GM12878 (cell line): ENCODE results near the gene DLG2. TPM values are rescaled to one million over a fixed set of nuclear protein-coding genes. Genes with fewer than 3 reads are reported as not detected.

ENCODE experiments used
- ATAC-seq: fragments of 200-7000 bp; cut with Tn5 transposase; 3 replicates; pipeline ENCODE4 v1.9.1; 2020; ENCODE audit warnings: mild to moderate bottlenecking, moderate library complexity
- BruUV-seq: library from RNA; stranded (reverse); fragments of 400-500 nt; replicated peaks from 2 replicates; lab custom pipeline; 2021; lab: Mats Ljungman, UMichigan
- CTCF ChIA-PET: fragments of 300-600 bp; sonication (Branson Sonifier 250); formaldehyde crosslinking; extraction: SDS; loops from one replicate; lab custom pipeline; 2021; ENCODE audit warnings: inconsistent platforms; lab: Yijun Ruan, JAX
- POLR2A ChIA-PET: fragments of 350-600 bp; formaldehyde crosslinking; extraction: SDS; loops from one replicate; lab custom pipeline; 2021; ENCODE audit warnings: inconsistent platforms; lab: Charles Lee
- RAD21 ChIA-PET: fragments of 300-600 bp; sonication (Branson Sonifier 250); formaldehyde crosslinking; loops from one replicate; lab custom pipeline; 2023; ENCODE audit warnings: antibody characterized with exemption; ENCODE audit not compliant: unreplicated experiment; lab: Charles Lee
- SMC1A ChIA-PET: fragments of 300-600 bp; sonication (Branson Sonifier 250); formaldehyde crosslinking; loops from one replicate; lab custom pipeline; 2023; ENCODE audit not compliant: unreplicated experiment, uncharacterized antibody; lab: Charles Lee
- DNase-seq: peaks from one replicate; pipeline ENCODE4 v3.0.0-alpha.2; 2011; ENCODE audit warnings: low read depth, low spot score
- FAIRE-seq: peaks from 3 replicates; lab custom pipeline; 2011; peaks lifted over from hg19 to GRCh38; lab: Jason Lieb, UNC
- H2AFZ ChIP-seq: 2 replicates; pipeline ENCODE4 v1.6.0; 2011; ENCODE audit warnings: low read depth, low read length, control low read depth; ENCODE audit not compliant: control insufficient read depth
- H3K27ac ChIP-seq: 2 replicates; pipeline ENCODE4 v1.5.1; 2011; ENCODE audit warnings: control low read depth; ENCODE audit not compliant: control insufficient read depth, insufficient read depth
- H3K27me3 ChIP-seq, 2 experiments: replicated peaks in 1 of 2; 2 replicates each; pipeline versions ENCODE4 v1.6.0 to v1.6.1; 2011; ENCODE audit warnings: low read length in 1 of 2; ENCODE audit not compliant: control insufficient read depth in 2 of 2, insufficient read depth in 2 of 2
- H3K36me3 ChIP-seq, 2 experiments: 2 replicates each; pipeline ENCODE4 v1.5.1; 2011; ENCODE audit warnings: low read length in 1 of 2; ENCODE audit not compliant: control insufficient read depth in 2 of 2, insufficient read depth in 2 of 2
- H3K4me1 ChIP-seq: 2 replicates; pipeline ENCODE4 v1.6.1; 2011; ENCODE audit warnings: mild to moderate bottlenecking, low read length, moderate library complexity, mixed read lengths; ENCODE audit not compliant: control insufficient read depth, insufficient read depth
- H3K4me2 ChIP-seq: 2 replicates; pipeline ENCODE4 v1.6.0; 2011; ENCODE audit warnings: control low read depth; ENCODE audit not compliant: control insufficient read depth, insufficient read depth
- H3K4me3 ChIP-seq: fragments of 200-600 bp; sonication (generic); 2 replicates; pipeline ENCODE4 v1.5.1; 2016
- H3K79me2 ChIP-seq: 2 replicates; pipeline ENCODE4 v1.6.0; 2011; ENCODE audit warnings: low read length; ENCODE audit not compliant: control insufficient read depth, insufficient read depth
- H3K9ac ChIP-seq: 2 replicates; pipeline ENCODE4 v1.8.0; 2011; ENCODE audit warnings: low read length, control low read depth, mixed read lengths; ENCODE audit not compliant: control insufficient read depth, insufficient read depth
- H3K9me3 ChIP-seq: replicated peaks from 3 replicates; pipeline ENCODE4 v1.5.1; 2011; ENCODE audit warnings: mild to moderate bottlenecking, low read length; ENCODE audit not compliant: control insufficient read depth, insufficient read depth
- H4K20me1 ChIP-seq: 2 replicates; pipeline ENCODE4 v1.6.0; 2011; ENCODE audit not compliant: control insufficient read depth, insufficient read depth
- ASH2L ChIP-seq: fragments of 300-600, 200-600 bp; sonication (generic); IDR thresholded peaks from 2 replicates; pipeline ENCODE4 v1.6.1; 2017; ENCODE audit warnings: low read depth, mild to moderate bottlenecking, borderline replicate concordance
- HDGF ChIP-seq: fragments of 450-650 bp; IDR thresholded peaks from 2 replicates; pipeline ENCODE4 v1.6.1; 2016; ENCODE audit warnings: antibody characterized with exemption
- KAT2A ChIP-seq: conservative IDR thresholded peaks from 2 replicates; pipeline ENCODE4 v1.6.1; 2011; ENCODE audit warnings: low read depth, low read length; ENCODE audit not compliant: control insufficient read depth
- MTA3 ChIP-seq: IDR thresholded peaks from 2 replicates; pipeline ENCODE4 v1.6.1; 2012; ENCODE audit warnings: low read length, inconsistent platforms, borderline replicate concordance
- SMARCA5 ChIP-seq: fragments of 450-650 bp; IDR thresholded peaks from 2 replicates; pipeline ENCODE4 v1.6.1; 2017; ENCODE audit warnings: mild to moderate bottlenecking
- SREBF2 ChIP-seq: IDR thresholded peaks from 2 replicates; pipeline ENCODE4 v1.6.1; 2012; ENCODE audit warnings: mild to moderate bottlenecking, low read length
- TCF7 ChIP-seq: IDR thresholded peaks from 2 replicates; pipeline ENCODE4 v1.6.1; 2014; ENCODE audit warnings: antibody characterized with exemption, borderline replicate concordance
- ZBED1 ChIP-seq: IDR thresholded peaks from 2 replicates; pipeline ENCODE4 v1.6.1; 2016; ENCODE audit warnings: borderline replicate concordance
- ZNF207 ChIP-seq: fragments of 450-650 bp; IDR thresholded peaks from 2 replicates; pipeline ENCODE4 v1.6.1; 2014; ENCODE audit warnings: antibody characterized with exemption, mild to moderate bottlenecking, borderline replicate concordance
- WGBS: methylation state at CpG from one replicate; pipeline ENCODE4 v1.1.6; 2016; ENCODE audit warnings: low lambda C conversion rate; ENCODE audit not compliant: insufficient replicate concordance, insufficient coverage; ENCODE audit errors: missing lambda C conversion rate; 5-methylcytosine and 5-hydroxymethylcytosine counted together
- in situ Hi-C: fragments of 300-500 bp; cut with MboI; formaldehyde crosslinking; loops from 9 replicates; pipeline ENCODE4 v1.14.3; 2018; ENCODE audit warnings: mixed read lengths
- intact Hi-C: fragments of 100-400 bp; cut with micrococcal nuclease; formaldehyde crosslinking; loops from one replicate; pipeline ENCODE4 v1.14.2; 2022; ENCODE audit not compliant: unreplicated experiment
- polyA plus RNA-seq, 11 experiments: library from polyadenylated mRNA; depleted of rRNA in 4 of 11; unstranded in 6 of 11; stranded (reverse) in 5 of 11; fragments of >200 nt; fragmentation: Nextera tagmentation in 4 of 11; fragmentation: Illumina TruSeq in 1 of 11; extraction: Ambion mirVana in 4 of 11; extraction: Trizol in 1 of 11; gene quantifications; 1 replicate in 1 of 11; 2 replicates in 10 of 11; pipeline versions ENCODE4 v1.2.1 to v1.2.3, GENCODE V29; 2011 to 2016; ENCODE audit warnings: inconsistent platforms in 2 of 11, missing spikeins in 2 of 11, low read depth in 1 of 11
- total RNA-seq, 4 experiments: library from RNA; depleted of rRNA in 3 of 4; stranded (reverse); fragments of >200 nt in 3 of 4; fragmentation: Illumina TruSeq in 1 of 4; extraction: Trizol in 1 of 4; gene quantifications; 2 replicates each; pipeline versions ENCODE4 v1.2.1 to v1.2.3, GENCODE V29; 2013 to 2021
- TF ChIP-seq, protein P1 (sequence below): fragments of 450-650 bp; IDR thresholded peaks from 2 replicates; pipeline ENCODE4 v1.6.1; 2017; ENCODE audit warnings: mild to moderate bottlenecking, low read depth, inconsistent platforms; ENCODE audit not compliant: poor library complexity, severe bottlenecking

Gene DLG2
- total and polyA plus RNA-seq, 10 of the 15 experiments (the other 5 are each of a cell fraction or from before 2014, with no cell fraction given) = 0.09 to 0.98 (median 0.35) TPM

DNA sequence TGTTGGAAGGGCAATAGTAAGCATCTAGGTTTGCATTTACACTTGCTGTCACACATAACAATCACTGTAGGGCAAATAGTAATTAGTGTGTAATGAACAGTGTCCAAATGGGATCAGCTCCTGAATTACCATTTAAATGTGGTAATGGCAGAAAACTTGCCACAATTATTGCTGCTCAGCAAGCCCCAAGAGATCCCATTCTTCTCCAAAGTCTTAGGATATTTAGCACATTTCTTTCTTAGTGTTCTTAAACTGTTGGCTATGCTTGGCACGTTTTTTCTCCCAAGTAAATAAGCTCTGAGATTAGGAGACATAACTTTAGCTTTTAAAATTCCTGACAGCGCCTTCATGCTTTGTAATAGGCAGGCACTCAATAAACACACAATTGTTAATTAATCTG lies 1037.0 kb downstream of the DLG2 start:
- Histone ChIP-seq H3K36me3 (no peaks in the 10 kb centered on the region), H3K9ac (no peak overlapping the region), H3K4me3 (no peak overlapping the region), H3K79me2 (no peaks in the 10 kb centered on the region), H3K4me1 (no peaks in the 10 kb centered on the region), H4K20me1 (no peaks in the 10 kb centered on the region), H3K9me3 (no peaks in the 10 kb centered on the region), H3K4me2 (no peak overlapping the region), H3K27ac (no peak overlapping the region), H3K27me3 (no peaks in the 10 kb centered on the region), H2AFZ (no peak overlapping the region)
- in situ Hi-C loops = no loop called here
- ChIA-PET POLR2A (no interaction called here), CTCF (no interaction called here), RAD21 (no interaction called here), SMC1A (no interaction called here)
- FAIRE-seq (no peak), ATAC-seq (no peak), DNase-seq (no peak)
- 0% methylated on average over 2 of the region's 2 CpGs for WGBS
- intact Hi-C loops = no loop called here
- BruUV-seq = no TSS peak
- no peak for TF ChIP-seq ZBED1
- no peak for TF ChIP-seq ASH2L
- TF ChIP-seq MTA3 = no peak
- TF ChIP-seq HDGF = no peak
- no peak for TF ChIP-seq SMARCA5
- no peak for TF ChIP-seq ZNF207
- TF ChIP-seq SREBF2 = no peak
- TF ChIP-seq TCF7 = no peak
- no peak for TF ChIP-seq KAT2A
- TF ChIP-seq, protein P1, sequence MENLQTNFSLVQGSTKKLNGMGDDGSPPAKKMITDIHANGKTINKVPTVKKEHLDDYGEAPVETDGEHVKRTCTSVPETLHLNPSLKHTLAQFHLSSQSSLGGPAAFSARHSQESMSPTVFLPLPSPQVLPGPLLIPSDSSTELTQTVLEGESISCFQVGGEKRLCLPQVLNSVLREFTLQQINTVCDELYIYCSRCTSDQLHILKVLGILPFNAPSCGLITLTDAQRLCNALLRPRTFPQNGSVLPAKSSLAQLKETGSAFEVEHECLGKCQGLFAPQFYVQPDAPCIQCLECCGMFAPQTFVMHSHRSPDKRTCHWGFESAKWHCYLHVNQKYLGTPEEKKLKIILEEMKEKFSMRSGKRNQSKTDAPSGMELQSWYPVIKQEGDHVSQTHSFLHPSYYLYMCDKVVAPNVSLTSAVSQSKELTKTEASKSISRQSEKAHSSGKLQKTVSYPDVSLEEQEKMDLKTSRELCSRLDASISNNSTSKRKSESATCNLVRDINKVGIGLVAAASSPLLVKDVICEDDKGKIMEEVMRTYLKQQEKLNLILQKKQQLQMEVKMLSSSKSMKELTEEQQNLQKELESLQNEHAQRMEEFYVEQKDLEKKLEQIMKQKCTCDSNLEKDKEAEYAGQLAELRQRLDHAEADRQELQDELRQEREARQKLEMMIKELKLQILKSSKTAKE = no peak
